Neural progenitor cell (in vitro differentiated cells): ENCODE results near the gene RMI1. TPM values are rescaled to one million over a fixed set of nuclear protein-coding genes. Genes with fewer than 3 reads are reported as not detected.

ENCODE experiments used
- DNase-seq: peaks from one replicate; pipeline ENCODE4 v3.0.0-alpha.2; 2016; ENCODE audit warnings: low spot score
- H2AFZ ChIP-seq: fragments of 200-600 bp; sonication (generic); replicated peaks from 2 replicates; pipeline ENCODE4 v1.6.1; 2016; ENCODE audit warnings: antibody characterized with exemption
- H3F3A ChIP-seq: fragments of 200-600 bp; sonication (generic); 2 replicates; pipeline ENCODE4 v1.6.1; 2016; ENCODE audit warnings: antibody characterized with exemption, low read depth
- H3K27ac ChIP-seq: fragments of 200-600 bp; sonication (generic); 2 replicates; pipeline ENCODE4 v1.5.1; 2016; ENCODE audit warnings: mild to moderate bottlenecking
- H3K27me3 ChIP-seq: fragments of 200-600 bp; sonication (generic); 2 replicates; pipeline ENCODE4 v1.6.1; 2016; ENCODE audit warnings: mild to moderate bottlenecking, moderate library complexity
- H3K36me3 ChIP-seq: fragments of 200-600 bp; sonication (generic); 2 replicates; pipeline ENCODE4 v1.5.1; 2016
- H3K4me1 ChIP-seq: fragments of 200-600 bp; sonication (generic); 2 replicates; pipeline ENCODE4 v1.6.1; 2016; ENCODE audit warnings: mixed run types
- H3K4me2 ChIP-seq: fragments of 200-600 bp; sonication (generic); 2 replicates; pipeline ENCODE4 v1.6.1; 2016
- H3K4me3 ChIP-seq: fragments of 200-600 bp; sonication (generic); 2 replicates; pipeline ENCODE4 v1.5.1; 2016
- H3K79me2 ChIP-seq: fragments of 200-600 bp; sonication (generic); 2 replicates; pipeline ENCODE4 v1.6.1; 2016; ENCODE audit warnings: low read depth
- H3K9ac ChIP-seq: fragments of 200-600 bp; sonication (generic); 2 replicates; pipeline ENCODE4 v1.6.1; 2016
- H3K9me3 ChIP-seq: fragments of 200-600 bp; sonication (generic); 2 replicates; pipeline ENCODE4 v1.5.1; 2016; ENCODE audit warnings: low read depth
- H4K20me1 ChIP-seq: fragments of 200-600 bp; sonication (generic); 2 replicates; pipeline ENCODE4 v1.6.1; 2016; ENCODE audit warnings: low read depth
- H3K27ac Mint-ChIP-seq: 3 replicates; pipeline ENCODE4 v1.8.0; 2021; ENCODE audit warnings: mixed read lengths
- H3K27me3 Mint-ChIP-seq: 2 replicates; pipeline ENCODE4 v1.8.0; 2022; ENCODE audit warnings: low read depth, mild to moderate bottlenecking, inconsistent platforms, moderate library complexity, mixed read lengths; ENCODE audit not compliant: insufficient read depth
- H3K36me3 Mint-ChIP-seq: 3 replicates; pipeline ENCODE4 v1.8.0; 2021; ENCODE audit warnings: mixed read lengths
- H3K4me1 Mint-ChIP-seq: 3 replicates; pipeline ENCODE4 v1.8.0; 2021; ENCODE audit warnings: mixed read lengths
- H3K4me3 Mint-ChIP-seq: 3 replicates; pipeline ENCODE4 v1.8.0; 2021; ENCODE audit warnings: mild to moderate bottlenecking, moderate library complexity, mixed read lengths
- H3K9me3 Mint-ChIP-seq: 3 replicates; pipeline ENCODE4 v1.8.0; 2020; ENCODE audit warnings: mixed read lengths
- EZH2 ChIP-seq: fragments of 200-600 bp; sonication (generic); IDR thresholded peaks from 2 replicates; pipeline ENCODE4 v1.6.1; 2017; ENCODE audit warnings: antibody characterized with exemption, mild to moderate bottlenecking, moderate library complexity
- EZH2phosphoT487 ChIP-seq: fragments of 200-600 bp; sonication (generic); IDR thresholded peaks from 2 replicates; pipeline ENCODE4 v1.6.1; 2017; ENCODE audit warnings: antibody characterized with exemption
- total RNA-seq: library from RNA; depleted of rRNA; stranded (reverse); fragments of >200 nt; gene quantifications from 2 replicates; pipeline ENCODE4 v1.2.3, GENCODE V29; 2015; ENCODE audit warnings: low replicate concordance
- TF ChIP-seq, protein P1 (sequence below): fragments of 200-600 bp; sonication (generic); IDR thresholded peaks from 2 replicates; pipeline ENCODE4 v1.5.1; 2017; ENCODE audit warnings: antibody characterized with exemption, mild to moderate bottlenecking

RMI1 gene
- total RNA-seq, 1 donor from 2014 or later: 35.7 TPM

GRCh38 chr9:83992407-83992806, 11.8 kb downstream of the RMI1 start:
- H3K9ac ChIP-seq: no peak overlapping the region
- peaks cover 15% of the 10 kb centered on the region for H3K36me3 ChIP-seq
- no peak overlapping the region for H3K4me3 ChIP-seq
- Mint-ChIP-seq H3K4me3 (no peak overlapping the region), H3K27ac (no peak overlapping the region), H3K9me3 (peaks cover 2% of the 10 kb centered on the region), H3K4me1 (peaks cover 3% of the 10 kb centered on the region), H3K27me3 (no peaks in the 10 kb centered on the region), H3K36me3 (peaks cover 46% of the 10 kb centered on the region)
- no peak overlapping the region for H2AFZ ChIP-seq
- peaks cover 30% of the 10 kb centered on the region for H4K20me1 ChIP-seq
- no peaks in the 10 kb centered on the region for H3F3A ChIP-seq
- no peaks in the 10 kb centered on the region for H3K27me3 ChIP-seq
- H3K9me3 ChIP-seq: no peaks in the 10 kb centered on the region
- no peak for DNase-seq
- H3K27ac ChIP-seq: no peak overlapping the region
- no peaks in the 10 kb centered on the region for H3K4me1 ChIP-seq
- peaks cover 100% of the 10 kb centered on the region for H3K79me2 ChIP-seq
- no peak overlapping the region for H3K4me2 ChIP-seq
- no peak for TF ChIP-seq EZH2
- TF ChIP-seq EZH2phosphoT487: no peak
- TF ChIP-seq, protein P1, sequence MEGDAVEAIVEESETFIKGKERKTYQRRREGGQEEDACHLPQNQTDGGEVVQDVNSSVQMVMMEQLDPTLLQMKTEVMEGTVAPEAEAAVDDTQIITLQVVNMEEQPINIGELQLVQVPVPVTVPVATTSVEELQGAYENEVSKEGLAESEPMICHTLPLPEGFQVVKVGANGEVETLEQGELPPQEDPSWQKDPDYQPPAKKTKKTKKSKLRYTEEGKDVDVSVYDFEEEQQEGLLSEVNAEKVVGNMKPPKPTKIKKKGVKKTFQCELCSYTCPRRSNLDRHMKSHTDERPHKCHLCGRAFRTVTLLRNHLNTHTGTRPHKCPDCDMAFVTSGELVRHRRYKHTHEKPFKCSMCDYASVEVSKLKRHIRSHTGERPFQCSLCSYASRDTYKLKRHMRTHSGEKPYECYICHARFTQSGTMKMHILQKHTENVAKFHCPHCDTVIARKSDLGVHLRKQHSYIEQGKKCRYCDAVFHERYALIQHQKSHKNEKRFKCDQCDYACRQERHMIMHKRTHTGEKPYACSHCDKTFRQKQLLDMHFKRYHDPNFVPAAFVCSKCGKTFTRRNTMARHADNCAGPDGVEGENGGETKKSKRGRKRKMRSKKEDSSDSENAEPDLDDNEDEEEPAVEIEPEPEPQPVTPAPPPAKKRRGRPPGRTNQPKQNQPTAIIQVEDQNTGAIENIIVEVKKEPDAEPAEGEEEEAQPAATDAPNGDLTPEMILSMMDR: no peak

GRCh38 chr9:83992901-83993300, 12.3 kb downstream of the RMI1 start:
- Histone ChIP-seq H2AFZ (no peak overlapping the region), H4K20me1 (peaks cover 25% of the 10 kb centered on the region), H3F3A (no peaks in the 10 kb centered on the region), H3K4me2 (no peak overlapping the region), H3K9me3 (no peaks in the 10 kb centered on the region), H3K27ac (no peak overlapping the region), H3K27me3 (no peaks in the 10 kb centered on the region), H3K79me2 (peaks cover 100% of the 10 kb centered on the region), H3K4me3 (no peak overlapping the region), H3K9ac (no peak overlapping the region), H3K36me3 (peaks cover 15% of the 10 kb centered on the region), H3K4me1 (no peaks in the 10 kb centered on the region)
- Mint-ChIP-seq H3K4me1 (peaks cover 3% of the 10 kb centered on the region), H3K27me3 (no peaks in the 10 kb centered on the region), H3K27ac (no peak overlapping the region), H3K36me3 (peaks cover 44% of the 10 kb centered on the region), H3K4me3 (no peak overlapping the region), H3K9me3 (peaks cover 2% of the 10 kb centered on the region)
- no peak for DNase-seq
- TF ChIP-seq EZH2phosphoT487: no peak
- TF ChIP-seq, protein P1: no peak
- TF ChIP-seq EZH2: no peak

- H3K27ac ChIP-seq: no peak overlapping the region
- no peaks in the 10 kb centered on the region for H3K4me1 ChIP-seq
- Mint-ChIP-seq H3K9me3 (no peaks in the 10 kb centered on the region), H3K4me1 (no peaks in the 10 kb centered on the region), H3K27me3 (no peaks in the 10 kb centered on the region), H3K27ac (no peak overlapping the region), H3K36me3 (peaks cover 27% of the 10 kb centered on the region), H3K4me3 (no peak overlapping the region)
- peaks cover 78% of the 10 kb centered on the region for H3K79me2 ChIP-seq
- H3K4me3 ChIP-seq: no peak overlapping the region
- DNase-seq: no peak
- H3F3A ChIP-seq: no peaks in the 10 kb centered on the region
- peaks cover 10% of the 10 kb centered on the region for H3K36me3 ChIP-seq
- peaks cover 32% of the 10 kb centered on the region for H4K20me1 ChIP-seq
- no peak overlapping the region for H3K9ac ChIP-seq
- H3K9me3 ChIP-seq: no peaks in the 10 kb centered on the region
- no peak overlapping the region for H2AFZ ChIP-seq
- TF ChIP-seq EZH2: no peak
- TF ChIP-seq, protein P1: no peak
- no peak for TF ChIP-seq EZH2phosphoT487
- no peak overlapping the region for H3K4me2 ChIP-seq
- no peaks in the 10 kb centered on the region for H3K27me3 ChIP-seq
Observed at GRCh38 chr9:83996126-83996525, 15.5 kb downstream of the RMI1 start.
